ENCODE results near the gene EPSTI1. TPM values are rescaled to one million over a fixed set of nuclear protein-coding genes. Genes with fewer than 3 reads are reported as not detected.

EPSTI1 gene
- total and polyA plus RNA-seq, 10 of the 15 experiments (the other 5 are each of a cell fraction or from before 2014, with no cell fraction given), result 4.7 to 32.0 (median 24.2) TPM

DNA sequence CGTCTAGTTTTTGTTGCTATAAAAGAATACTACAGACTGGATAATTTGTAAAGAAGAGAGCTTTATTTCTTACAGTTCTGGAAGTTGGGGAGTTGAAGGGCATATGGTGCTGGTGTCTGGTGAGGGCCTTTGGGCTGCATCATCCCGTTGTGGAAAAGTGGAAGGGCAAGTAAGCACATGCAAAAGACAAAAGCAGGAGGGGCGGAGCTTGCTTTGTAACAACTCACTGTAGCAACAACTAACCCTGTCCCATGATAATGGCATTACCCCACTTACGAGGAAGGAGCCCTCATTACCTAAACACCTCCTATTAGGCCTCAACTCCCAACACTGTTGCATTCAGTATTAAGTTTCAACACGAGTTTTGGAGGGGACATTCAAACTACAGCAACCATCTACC lies 24.2 kb upstream of the EPSTI1 start:
- FAIRE-seq, result no peak
- Histone ChIP-seq H3K4me1 (ENCODE audit: control insufficient read depth, insufficient read depth, low read length) (no peaks in the 10 kb centered on the region), H2AFZ (ENCODE audit: control insufficient read depth, low read depth, low read length) (no peak overlapping the region), H3K9ac (ENCODE audit: control insufficient read depth, insufficient read depth, low read length) (no peak overlapping the region), H3K9me3 (replicated peaks; ENCODE audit: control insufficient read depth, insufficient read depth, low read length) (no peaks in the 10 kb centered on the region), H3K27me3 (replicated peaks in 1 of 2; ENCODE audit: control insufficient read depth in 2 of 2, insufficient read depth in 2 of 2, low read length in 1 of 2) (no peaks in the 10 kb centered on the region), H4K20me1 (ENCODE audit: control insufficient read depth, insufficient read depth) (no peaks in the 10 kb centered on the region), H3K27ac (ENCODE audit: control insufficient read depth, insufficient read depth) (no peak overlapping the region), H3K4me3 (no peak overlapping the region), H3K79me2 (ENCODE audit: control insufficient read depth, insufficient read depth, low read length) (no peaks in the 10 kb centered on the region), H3K36me3 (ENCODE audit: control insufficient read depth in 2 of 2, insufficient read depth in 2 of 2, low read length in 1 of 2) (no peaks in the 10 kb centered on the region), H3K4me2 (ENCODE audit: control insufficient read depth, insufficient read depth) (no peak overlapping the region)
- RAD21 ChIA-PET (ENCODE audit: unreplicated experiment), result interaction anchor here (0.6 kb wide), 1 partner anchor 419 kb away, joined by 4 read pairs; no protein-coding TSS in a partner anchor
- ATAC-seq, result no peak
- intact Hi-C loops (cut with micrococcal nuclease; ENCODE audit: unreplicated experiment), result no loop called here
- no peak for DNase-seq (ENCODE audit: low read depth, low spot score)
- CTCF ChIA-PET, result interaction anchor here (0.9 kb wide), 1 partner anchor 12 kb away, joined by 3 read pairs; no protein-coding TSS in a partner anchor
- 35% methylated on average over 5 of the region's 5 CpGs for WGBS (ENCODE audit: insufficient coverage, insufficient replicate concordance, low lambda C conversion rate, missing lambda C conversion rate)
- BruUV-seq (replicated peaks), result no TSS peak
- TF ChIP-seq ESRRA (IDR thresholded peaks at IDR 0.05; ENCODE audit: low read length) (no peak), CBX5 (IDR thresholded peaks at IDR 0.05; ENCODE audit: low read depth) (no peak), ZNF24 (IDR thresholded peaks at IDR 0.05) (no peak), TBL1XR1 (IDR thresholded peaks at IDR 0.05; ENCODE audit: low read depth, low read length) (no peak), GATAD2B (conservative IDR thresholded peaks at IDR 0.05; ENCODE audit: low read depth) (no peak), MYB (IDR thresholded peaks at IDR 0.05; ENCODE audit: borderline replicate concordance, low read depth, low read length) (no peak), RUNX3 (IDR thresholded peaks at IDR 0.05; ENCODE audit: low read length) (no peak), STAT3 (IDR thresholded peaks at IDR 0.05; ENCODE audit: low read depth, low read length) (no peak), TCF7 (IDR thresholded peaks at IDR 0.05; ENCODE audit: borderline replicate concordance) (no peak), MEF2A (IDR thresholded peaks at IDR 0.05; ENCODE audit: insufficient read depth, low read depth, low read length) (no peak), FOS (IDR thresholded peaks at IDR 0.05; ENCODE audit: borderline replicate concordance, extremely low read depth, insufficient read length) (no peak), SIX5 (IDR thresholded peaks at IDR 0.05; ENCODE audit: low read depth, low read length, severe bottlenecking) (no peak), NRF1 (conservative IDR thresholded peaks at IDR 0.05; ENCODE audit: low read depth, low read length) (no peak), TARDBP (IDR thresholded peaks at IDR 0.05; ENCODE audit: borderline replicate concordance) (no peak), SMAD1 (IDR thresholded peaks at IDR 0.05; ENCODE audit: low read depth, partially characterized antibody) (no peak), HDGF (IDR thresholded peaks at IDR 0.05) (no peak), NFYA (IDR thresholded peaks at IDR 0.05; ENCODE audit: borderline replicate concordance, low read depth, low read length) (no peak), RB1 (IDR thresholded peaks at IDR 0.05; ENCODE audit: borderline replicate concordance) (no peak), JUNB (IDR thresholded peaks at IDR 0.05) (no peak), FOXK2 (IDR thresholded peaks at IDR 0.05) (no peak)
- POLR2A ChIA-PET, result interaction anchor here (0.7 kb wide), 1 partner anchor 107 kb away, joined by 3 read pairs; no protein-coding TSS in a partner anchor
- in situ Hi-C loops (cut with MboI), result no loop called here
- SMC1A ChIA-PET (ENCODE audit: uncharacterized antibody, unreplicated experiment), result interaction anchor here (0.9 to 3.1 kb wide), 3 partner anchors 9 to 48 kb away, joined by 3 to 13 read pairs (median 3); no protein-coding TSS in a partner anchor

Measured in GM12878 (cell line).